GM19099 (cell line): ENCODE data around the gene STRN3.

Experiments used
- POLR2A ChIP-seq: IDR thresholded peaks from 3 replicates; pipeline ENCODE4 v1.6.1; 2011; ENCODE audit warnings: low read depth; ENCODE audit not compliant: insufficient read length; ENCODE audit errors: extremely low read depth

The STRN3 gene

GRCh38 chr14:31018057-31018645 is 8.0 kb downstream of the STRN3 start:
- TF ChIP-seq POLR2A = no peak

- TF ChIP-seq POLR2A = no peak
These were observed 12.3 kb downstream of the STRN3 start for GRCh38 chr14:31013841-31014240.

- TF ChIP-seq POLR2A = no peak
These were observed 15.2 kb downstream of the STRN3 start for GRCh38 chr14:31010935-31011334.

GRCh38 chr14:31009836-31010574 is 16.2 kb downstream of the STRN3 start:
- no peak for TF ChIP-seq POLR2A

- no peak for TF ChIP-seq POLR2A
These were observed 19.5 kb downstream of the STRN3 start for GRCh38 chr14:31006703-31007102.

- TF ChIP-seq POLR2A = no peak
These were observed 22.9 kb downstream of the STRN3 start for GRCh38 chr14:31003284-31003683.

- TF ChIP-seq POLR2A = no peak
These were observed 24.9 kb downstream of the STRN3 start for GRCh38 chr14:31001339-31001658.

- TF ChIP-seq POLR2A = no peak
These were observed 25.4 kb downstream of the STRN3 start for GRCh38 chr14:31000629-31001338.

GRCh38 chr14:30999038-30999773 is 27.0 kb downstream of the STRN3 start:
- no peak for TF ChIP-seq POLR2A

- no peak for TF ChIP-seq POLR2A
These were observed 28.0 kb downstream of the STRN3 start for GRCh38 chr14:30998100-30998706.

GRCh38 chr14:30996892-30997659 is 29.1 kb downstream of the STRN3 start:
- no peak for TF ChIP-seq POLR2A

- TF ChIP-seq POLR2A = no peak
These were observed 30.5 kb downstream of the STRN3 start for GRCh38 chr14:30995689-30996088.

GRCh38 chr14:30994681-30995620 is 31.2 kb downstream of the STRN3 start:
- TF ChIP-seq POLR2A = no peak
